Activated gamma-delta T cell treated with Interleukin-2 at 50 U/mL for 16 hours (primary cell): ENCODE measurements around the gene GRAP2.

ENCODE experiments used
- DNase-seq: peaks from one replicate; pipeline ENCODE4 v3.0.0-alpha.2; 2020

Gene GRAP2

DNA sequence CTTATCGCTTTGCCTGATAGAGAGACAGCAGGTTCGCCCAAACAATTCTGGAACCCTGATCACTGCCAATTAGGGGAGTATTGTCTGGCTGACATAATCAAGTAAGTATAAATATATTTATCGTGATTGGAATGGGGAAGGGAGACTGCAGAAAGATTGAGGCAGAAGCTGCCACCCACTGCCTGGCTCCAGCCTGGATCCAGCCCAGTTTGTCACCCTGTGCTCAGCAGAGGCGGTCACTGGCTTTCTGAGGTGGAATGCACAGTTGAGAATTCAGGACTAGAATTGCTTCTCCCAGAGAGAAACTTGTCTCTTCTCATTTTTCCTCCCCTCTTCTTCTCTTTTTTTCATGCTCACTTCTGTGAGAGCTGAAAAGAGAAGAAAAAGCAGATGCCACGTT, 25.9 kb downstream of the GRAP2 start:
- no peak for DNase-seq

DNA sequence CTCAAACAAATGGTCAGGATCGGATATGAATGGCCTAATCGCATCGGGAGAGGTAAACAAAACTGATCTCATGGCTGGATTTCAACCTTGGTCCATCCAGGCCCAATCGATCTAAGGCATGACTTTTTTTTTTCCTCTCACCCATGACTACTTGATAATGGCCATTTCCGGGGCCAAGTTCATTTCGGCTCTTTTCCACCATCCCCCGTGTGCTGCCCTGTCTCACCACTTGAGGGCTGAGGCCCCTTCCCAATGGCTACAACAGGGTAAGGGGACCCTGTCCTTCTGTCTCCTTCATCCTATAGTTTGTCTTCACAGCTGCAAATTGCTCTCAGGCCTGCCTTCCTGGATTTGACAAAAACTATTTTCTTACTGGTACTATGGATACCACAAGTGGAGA, 26.7 kb downstream of the GRAP2 start:
- no peak for DNase-seq

DNA sequence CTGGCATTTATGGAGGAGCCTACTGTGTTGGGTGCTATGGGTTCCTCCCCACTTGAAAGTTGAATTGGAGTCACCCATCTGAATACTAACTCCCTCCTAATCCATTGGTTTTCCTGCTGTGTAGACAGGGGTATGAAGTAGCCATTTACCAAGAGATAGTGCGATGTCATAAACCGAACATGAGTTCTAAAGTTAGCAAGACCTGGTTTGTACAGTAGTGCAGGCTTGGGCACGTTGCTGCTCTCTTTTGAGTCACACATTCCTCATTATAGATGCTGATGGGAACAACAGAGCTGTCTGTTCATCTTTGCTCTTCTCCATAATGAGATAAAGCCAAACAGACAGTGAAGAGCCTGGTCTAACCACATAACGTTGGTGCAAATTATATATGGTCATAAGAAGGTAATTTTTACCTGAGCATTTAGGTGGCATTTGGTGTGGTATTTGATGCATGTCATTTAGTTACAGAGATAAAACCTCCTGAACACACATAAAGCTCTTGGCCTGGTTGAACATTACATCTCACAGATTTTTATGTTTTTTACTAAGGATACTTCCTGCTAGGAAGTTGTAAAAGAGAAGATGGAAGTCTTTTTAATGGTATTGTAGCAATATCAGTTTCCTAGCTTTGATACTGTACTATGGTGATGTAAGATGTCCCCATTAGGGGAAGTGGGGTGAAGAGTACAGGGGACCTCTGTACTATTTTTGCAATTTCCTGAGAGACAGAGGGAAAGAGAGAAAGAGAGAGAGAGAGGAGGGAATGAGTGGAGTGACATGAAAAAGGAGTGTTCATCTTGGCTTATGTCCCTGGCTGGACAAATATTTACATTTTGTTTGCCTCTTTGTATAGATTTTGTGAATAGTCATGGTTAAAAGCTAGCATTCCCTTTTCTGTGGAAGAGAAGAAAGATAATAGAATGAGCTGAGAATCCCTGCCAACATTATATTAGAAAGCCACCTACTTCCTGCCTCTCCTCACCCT, 27.9 kb downstream of the GRAP2 start:
- no peak for DNase-seq

DNA sequence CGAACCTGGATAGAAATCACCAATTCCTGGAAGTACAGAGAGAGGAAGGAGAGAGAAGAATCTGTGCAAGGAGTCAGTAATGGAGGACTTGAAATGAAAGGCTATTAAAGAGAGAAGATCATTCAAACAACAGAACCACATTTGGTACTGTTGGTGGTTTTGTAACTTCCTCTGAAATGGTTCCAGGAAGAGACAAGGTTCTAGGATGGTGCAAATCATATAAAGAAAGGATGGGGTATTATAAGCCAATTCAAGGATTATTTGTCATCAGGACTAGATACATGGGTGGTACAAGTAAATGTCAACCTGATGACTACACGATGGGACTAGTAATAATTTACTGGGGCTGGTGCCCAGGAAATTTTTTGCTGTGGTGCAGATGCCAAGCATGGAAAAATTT, 30.4 kb downstream of the GRAP2 start:
- no peak for DNase-seq

DNA sequence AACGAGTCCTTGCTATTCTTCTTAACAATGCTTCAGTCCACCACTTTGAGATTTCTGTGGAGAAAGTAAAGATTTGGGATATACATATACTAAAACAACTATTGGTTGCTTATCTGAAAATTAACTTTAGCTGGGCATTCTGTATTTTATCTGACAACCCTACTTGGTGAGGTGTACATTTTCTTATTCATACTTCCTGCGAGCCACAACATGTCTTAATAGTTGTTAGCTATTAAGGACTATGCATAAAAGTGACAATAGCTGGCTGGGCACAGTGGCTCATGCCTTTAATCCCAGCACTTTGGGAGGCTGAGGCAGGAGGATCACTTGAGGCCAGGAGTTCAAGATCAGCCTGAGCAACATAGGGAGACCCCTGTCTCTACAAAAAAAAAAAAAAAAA, 31.3 kb downstream of the GRAP2 start:
- no peak for DNase-seq

DNA sequence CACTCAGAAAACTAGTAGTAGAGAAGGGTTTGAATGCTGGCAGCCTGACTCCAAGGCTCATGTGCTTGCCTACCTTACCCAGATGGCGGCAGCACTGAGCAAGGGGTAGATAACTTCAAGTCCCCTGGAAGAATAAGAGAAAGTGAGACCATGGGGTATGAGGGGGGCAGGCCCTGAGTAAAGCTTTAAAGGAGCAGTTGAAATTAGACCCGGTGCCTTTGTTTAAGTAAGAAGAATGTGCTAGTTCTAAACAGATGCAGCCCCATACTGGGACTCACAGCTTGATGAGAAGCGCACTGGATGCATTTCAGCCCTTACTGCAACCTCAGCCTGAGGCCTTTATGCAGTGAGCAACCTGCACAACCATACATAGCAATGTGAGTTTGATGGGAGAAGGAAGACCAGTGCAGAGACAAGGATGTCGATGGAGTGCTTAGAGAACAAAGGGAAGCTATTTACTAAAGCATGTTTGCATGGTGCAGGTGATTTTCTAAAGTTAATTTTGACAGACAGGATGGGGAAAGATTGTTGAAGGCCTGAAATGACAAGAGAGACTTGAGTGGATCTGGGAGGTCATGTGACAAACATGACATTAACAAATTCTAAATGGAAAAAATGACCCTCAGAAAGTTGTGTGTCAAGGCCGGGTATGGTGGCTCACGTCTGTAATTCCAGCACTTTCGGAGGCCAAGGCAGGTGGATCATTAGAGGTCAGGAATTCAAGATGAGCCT, 32.2 kb downstream of the GRAP2 start:
- DNase-seq: peak; percentile 37

DNA sequence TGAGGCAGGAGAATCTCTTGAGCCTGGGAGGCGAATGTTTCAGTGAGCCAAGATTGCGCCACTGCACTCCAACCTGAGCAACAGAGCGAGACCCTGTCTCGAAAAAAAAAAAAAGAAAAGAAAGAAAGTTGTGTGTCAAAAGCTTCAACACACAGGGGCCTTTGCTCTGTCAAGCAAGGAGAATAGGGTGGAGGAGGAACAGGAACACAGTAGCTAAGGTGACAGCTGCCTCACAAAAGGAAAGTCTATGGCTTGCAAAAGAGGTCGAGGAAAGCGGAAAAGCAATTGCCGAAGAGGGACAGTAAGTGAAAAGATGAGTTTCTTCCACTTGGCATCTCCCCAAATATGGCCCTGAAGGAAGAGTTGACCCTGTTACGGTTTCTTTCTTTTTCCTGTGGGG, 32.9 kb downstream of the GRAP2 start:
- no peak for DNase-seq

DNA sequence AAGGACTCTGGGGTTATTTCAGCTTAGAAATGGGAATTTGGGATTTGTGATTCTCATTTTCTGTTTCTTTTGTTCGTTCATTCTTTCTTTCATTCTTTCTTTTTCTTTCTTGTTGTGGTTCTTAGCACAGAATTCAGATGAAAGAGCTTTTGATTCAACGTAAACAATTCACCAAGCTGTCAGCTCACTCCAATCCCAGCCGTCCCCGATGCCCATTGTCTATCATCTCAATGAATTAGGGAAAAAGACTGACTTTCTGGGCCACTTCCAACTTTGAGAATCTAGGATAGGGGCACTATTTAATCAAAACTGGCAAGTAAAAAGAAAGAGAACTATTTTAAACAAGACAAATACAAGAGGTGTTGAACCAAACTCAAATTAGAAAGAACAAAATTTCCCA, 34.2 kb downstream of the GRAP2 start:
- DNase-seq: no peak

DNA sequence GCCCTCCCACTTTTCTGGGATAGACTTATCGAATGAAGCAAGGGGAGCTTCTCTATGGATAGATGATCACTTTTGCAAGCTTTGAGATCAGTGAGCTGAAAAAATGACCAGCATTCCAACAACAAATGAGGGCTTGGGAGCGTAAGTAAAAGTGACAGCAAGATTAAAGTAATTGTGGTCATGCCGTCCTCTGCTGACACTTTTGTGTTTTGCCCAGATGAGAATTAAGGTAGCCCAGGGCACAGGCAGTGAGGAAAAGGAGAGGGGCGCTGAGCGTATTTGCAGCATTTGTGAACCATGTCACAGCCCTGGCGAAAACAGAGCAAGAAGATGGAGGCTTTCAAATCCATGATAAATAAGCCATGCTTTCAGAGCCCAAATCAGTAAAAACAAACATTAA, 34.7 kb downstream of the GRAP2 start:
- DNase-seq: no peak

DNA sequence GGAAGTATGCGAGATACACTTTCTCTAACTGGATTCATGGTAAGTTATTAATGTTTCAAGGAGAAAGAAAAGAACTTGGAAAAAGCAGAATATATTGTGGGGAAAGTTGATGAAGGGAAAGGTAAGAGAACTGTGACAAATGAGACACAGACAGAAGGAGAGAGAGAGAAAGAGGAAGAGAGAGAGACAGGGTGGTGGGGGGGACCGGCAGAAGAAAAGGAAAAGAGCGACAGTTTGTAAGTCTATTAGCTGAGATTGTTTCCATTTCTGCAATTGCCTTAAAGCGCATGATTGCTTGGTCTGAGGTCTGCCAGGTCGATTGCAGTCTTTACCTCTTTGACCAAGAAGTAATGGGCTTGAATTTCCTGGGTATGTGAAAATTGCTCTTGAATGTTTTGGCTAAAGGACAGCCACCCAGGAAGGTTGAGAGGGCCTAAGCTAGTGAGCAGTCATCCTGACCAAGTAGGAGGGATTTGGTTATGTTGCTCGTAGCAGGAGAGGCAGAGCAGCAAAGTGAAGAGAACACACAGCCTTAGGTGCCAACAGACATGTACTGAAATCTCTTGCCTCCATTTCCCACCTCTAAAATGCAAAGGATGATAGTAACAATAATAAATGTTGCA, 35.8 kb downstream of the GRAP2 start:
- DNase-seq: no peak

DNA sequence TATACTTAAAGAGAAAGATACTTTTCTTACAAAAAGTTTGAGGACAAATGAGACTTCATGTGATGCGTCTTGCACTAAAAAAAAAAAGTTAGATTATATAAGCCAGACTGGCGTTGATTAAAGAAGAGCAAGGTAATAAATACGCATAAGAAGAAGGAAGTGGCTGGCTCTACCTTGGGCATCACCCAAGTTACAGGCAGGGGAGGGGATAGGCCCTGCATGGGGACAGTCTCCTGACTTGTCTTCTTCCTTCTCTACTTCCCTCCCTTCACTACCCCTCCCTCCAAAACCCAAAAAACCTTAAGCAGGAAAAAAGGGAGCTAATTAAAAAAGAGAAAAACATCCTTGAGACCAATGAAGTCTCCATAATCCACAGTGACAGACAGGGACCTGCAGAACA, 37.0 kb downstream of the GRAP2 start:
- DNase-seq: no peak

DNA sequence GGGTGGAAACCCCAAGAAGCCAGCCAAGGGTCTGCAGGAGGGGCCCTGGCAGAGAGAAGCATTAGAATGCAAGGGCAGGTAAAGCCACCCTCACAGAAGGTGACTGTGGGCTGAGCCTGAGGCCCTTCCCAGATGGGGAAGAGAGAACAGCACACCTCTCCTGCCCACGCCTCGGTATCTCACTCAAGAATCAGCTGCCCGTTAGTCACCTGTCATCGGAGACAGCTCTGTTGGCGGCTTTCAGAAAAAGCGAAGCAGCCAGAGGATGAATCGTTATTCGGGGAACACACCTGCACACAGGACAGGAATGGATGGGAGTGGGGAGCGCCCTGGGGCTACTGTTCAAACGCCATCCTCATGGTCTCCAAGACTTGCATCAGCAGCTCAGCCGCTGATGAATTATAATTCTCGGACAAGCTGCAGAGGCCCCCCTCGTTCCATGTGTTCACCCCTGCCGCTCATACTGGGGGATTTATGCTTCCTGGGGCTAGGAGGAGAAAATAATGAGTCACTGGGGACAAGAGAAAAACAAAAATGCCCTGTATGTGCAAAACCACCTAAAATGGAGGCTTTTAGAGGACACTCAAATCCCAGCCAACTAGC, 37.7 kb downstream of the GRAP2 start:
- DNase-seq: no peak

DNA sequence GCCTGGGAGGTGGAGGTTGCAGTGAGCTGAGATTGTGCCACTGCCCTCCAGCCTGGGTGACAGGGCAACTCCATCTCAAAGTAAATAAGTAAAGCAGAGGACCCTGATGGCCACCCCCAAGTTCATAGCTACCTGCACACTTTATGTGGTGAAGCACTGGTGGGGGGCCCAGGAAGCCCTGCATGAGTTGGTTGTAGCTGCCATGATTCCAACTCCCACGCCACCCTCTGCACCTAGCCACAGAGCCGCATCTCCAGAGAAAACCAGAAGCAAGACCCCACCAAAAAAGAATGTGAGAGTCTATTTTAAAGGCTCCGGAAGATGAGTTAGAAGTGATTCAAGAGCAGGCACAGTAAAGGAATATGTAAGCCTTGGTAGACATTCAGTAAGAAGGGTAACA, 38.9 kb downstream of the GRAP2 start:
- DNase-seq: no peak

DNA sequence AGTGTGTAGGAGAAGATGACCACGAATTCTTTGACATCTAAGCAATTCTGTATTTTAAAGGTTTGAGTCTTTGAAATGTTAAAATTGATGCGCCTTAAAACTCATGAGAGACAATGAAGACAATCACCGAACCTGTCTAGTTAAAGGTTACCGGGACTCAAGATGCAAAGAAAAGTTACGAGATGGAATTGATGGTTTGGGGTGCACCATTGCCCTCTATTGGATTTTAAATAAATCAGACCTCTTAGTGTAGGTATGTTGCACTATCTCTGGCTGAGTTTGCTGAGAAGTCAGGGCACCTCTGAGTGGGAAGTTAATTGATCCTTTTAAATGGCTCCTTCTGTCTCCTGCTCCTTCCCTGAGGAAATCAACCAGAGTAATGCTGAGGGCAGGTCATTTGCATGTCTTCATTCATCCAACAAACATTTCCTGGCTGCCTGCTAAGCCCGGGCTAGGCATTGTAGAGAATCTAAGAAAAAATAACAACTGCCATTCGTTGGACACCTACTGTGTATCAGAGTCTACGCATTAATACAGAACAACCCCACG, 39.9 kb downstream of the GRAP2 start:
- no peak for DNase-seq

DNA sequence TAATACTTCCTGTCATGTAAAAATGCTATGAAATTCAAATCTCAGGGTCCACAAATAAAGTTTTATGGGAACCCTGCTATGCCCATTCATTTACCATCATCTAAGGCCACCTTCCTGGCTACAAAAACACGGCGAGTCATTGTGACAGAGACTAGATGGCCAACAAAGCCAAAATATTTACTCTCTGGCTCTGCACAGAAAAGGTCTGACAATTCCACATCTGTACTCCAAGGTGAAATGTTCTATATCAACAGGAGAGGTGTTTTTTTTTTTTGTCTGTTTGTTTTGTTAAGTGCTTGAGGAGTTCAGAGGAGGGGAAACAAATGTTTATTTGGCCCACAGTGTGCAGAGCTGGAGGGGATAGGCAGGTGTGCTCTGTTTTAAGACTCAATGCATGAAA, 40.7 kb downstream of the GRAP2 start:
- DNase-seq: no peak

DNA sequence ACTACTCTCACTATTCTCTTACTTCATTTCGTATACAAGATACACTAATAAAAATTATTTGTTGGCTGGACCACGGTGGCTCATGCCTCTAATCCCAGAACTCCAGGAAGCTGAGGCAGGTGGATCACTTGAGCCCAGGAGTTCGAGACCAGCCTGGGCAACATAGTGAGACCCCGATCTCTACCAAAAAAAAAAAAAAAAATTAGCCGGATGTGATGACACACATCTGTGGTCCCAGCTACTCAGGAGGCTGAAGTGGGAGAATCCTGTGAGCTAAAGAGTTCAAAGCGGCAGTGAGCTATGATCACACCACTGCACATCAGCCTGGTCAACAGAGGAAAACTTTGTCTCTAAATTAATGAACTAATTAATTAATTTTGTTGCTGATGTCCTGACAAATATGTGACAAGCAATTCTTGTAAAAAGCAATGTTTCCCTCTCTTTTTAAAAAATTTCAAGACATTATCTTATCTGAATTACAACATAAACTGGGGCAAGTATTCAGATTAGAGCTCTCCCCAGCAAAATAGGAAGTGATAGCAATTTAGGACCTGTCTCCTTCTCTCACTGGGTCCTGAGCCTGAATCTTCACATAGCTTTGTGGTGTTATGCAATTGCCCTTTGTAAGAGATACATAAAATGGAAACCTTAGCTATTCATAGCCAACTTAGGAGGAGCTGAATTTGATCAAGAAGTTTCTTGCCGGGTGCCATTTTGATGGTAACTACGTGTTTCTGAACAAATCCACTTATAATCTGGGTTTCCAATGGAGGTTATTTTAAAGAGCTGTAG, 41.8 kb downstream of the GRAP2 start:
- DNase-seq: no peak

DNA sequence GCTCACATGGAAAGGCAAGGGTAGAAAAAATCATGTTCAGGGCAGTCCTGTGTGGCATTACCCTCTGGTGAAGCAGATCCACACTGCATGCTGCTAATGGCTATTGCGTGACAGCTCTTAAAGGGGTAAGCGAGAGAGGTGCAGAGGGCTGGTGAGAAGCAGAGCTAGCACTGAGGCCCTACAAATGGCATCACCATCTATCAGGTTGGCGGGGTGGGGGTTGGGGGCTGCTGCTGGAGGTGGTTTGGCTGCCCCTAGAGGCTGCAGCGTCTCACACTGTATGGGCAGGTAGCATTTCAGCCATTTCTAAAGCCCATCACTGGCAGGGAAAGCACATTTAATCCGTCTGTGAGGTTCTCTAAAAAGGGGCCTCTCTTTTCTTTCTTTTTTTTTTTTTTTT, 42.5 kb downstream of the GRAP2 start:
- peak; percentile 57 for DNase-seq

DNA sequence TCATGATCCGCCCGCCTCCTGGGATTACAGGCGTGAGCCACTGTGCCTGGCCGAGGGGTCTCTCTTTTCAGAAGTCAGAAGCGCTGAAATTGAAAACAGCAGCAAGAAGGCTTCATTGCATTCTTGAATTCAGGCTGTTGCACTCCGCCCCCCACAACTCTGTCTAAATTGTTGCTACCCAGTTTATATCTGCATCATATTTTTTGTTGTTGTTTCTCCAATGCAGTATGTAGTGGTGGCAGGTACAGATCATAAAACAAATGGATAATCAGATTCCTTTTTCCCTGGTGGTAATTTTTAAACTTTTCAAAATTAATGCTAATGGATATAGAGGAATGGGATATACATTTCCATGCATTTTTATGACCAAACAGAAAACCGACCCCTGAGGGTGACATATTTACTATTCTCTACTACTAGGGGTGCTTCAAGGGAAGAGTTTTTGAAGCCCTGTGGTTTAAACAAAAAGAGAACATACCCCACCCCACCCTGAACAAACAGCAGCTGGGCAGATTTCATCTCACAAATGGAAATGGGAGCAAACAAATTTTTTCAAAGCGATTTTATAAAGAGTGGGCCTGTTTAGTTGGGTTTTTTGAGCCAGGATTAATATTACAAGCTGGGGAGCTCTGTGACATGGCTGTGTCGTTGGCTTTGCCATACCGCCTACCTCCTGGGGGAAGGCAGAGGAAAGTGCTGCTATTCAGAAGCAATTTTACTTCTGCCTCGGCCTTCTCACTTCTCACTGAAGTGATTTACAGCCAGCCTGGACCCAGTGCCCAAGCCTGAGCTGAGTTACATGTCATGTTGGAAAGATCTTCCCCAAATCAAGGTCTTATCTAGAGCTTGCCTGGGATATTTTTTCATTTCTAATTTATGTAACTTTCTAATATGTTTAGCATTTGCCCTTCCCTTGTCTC, 43.3 kb downstream of the GRAP2 start:
- no peak for DNase-seq

DNA sequence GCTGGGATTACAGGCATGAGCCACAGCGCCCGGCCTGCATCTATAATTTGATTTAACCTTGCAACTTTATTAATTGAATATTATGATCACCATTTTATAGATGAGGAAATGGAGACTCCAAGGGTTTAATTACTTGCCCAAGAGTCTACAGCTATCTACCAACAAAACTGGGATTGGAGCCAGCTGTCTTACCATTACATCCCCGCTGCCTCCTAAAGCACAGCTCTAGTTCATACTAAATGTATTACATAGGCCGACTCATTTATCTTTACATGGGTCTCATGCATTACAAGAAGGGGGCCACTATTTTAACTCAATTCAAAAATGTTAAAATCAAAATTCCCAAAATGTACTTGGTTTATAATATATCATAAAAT, 45.2 kb downstream of the GRAP2 start:
- DNase-seq: no peak

DNA sequence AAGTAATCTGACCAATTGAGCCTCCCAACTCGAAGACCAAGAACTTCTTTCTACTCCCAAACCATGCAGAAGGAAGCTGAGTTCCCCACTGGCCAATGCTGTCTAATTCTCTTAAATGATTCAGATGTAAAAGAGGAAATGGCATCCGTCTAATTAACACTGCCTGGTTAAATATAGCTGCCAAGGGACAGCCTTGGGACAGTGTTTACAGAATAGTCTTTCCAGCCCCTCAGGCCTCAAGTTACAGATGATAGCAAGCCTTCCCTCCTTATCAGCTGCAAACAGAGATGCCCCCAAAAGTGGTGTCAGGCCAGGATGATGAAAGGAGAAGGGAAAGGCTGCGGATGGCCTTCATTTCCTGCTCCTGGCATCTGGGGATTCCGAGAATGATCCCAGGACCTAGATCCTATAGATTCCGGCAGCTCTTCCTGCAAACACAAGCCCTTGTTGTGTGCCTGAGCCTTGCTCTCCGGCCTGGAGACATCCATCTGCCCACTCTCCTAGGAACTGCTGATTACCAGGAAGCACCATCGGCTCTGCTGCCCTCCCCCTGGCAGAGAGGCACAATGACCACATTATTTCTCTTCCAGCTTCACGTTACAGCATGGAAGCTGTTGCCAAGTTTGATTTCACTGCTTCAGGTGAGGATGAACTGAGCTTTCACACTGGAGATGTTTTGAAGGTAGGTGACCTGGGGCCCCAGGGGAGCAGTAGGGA, 45.8 kb downstream of the GRAP2 start:
- no peak for DNase-seq
